Esophagus squamous epithelium (tissue), 5 donors: ENCODE data around the gene SP4. TPM values are rescaled to one million over a fixed set of nuclear protein-coding genes. Genes with fewer than 3 reads are reported as not detected.

Experiments used
- DNase-seq: peaks from one replicate; lab custom pipeline; 2025; lab: John Stamatoyannopoulos, UW
- H3K27ac ChIP-seq, 4 donors: fragments of 200-600 bp; sonication (generic); one replicate each; pipeline ENCODE4 v1.5.1; 2016 to 2019; ENCODE audit warnings: mild to moderate bottlenecking in 1 of 4
- H3K27me3 ChIP-seq, 4 donors: fragments of 200-600 bp; sonication (generic); 1 replicate in 3 of 4; 2 replicates in 1 of 4; pipeline versions ENCODE4 v1.5.1 to v1.6.0; 2017 to 2021; ENCODE audit warnings: antibody characterized with exemption in 1 of 4
- H3K36me3 ChIP-seq, 3 donors: fragments of 200-600 bp; sonication (generic); one replicate each; pipeline ENCODE4 v1.5.1; 2016 to 2019
- H3K4me1 ChIP-seq, 3 donors: fragments of 200-600 bp; sonication (generic); one replicate each; pipeline ENCODE4 v1.5.1; 2017 to 2019
- H3K4me3 ChIP-seq, 4 donors: fragments of 200-600 bp; sonication (generic); 1 replicate in 3 of 4; 2 replicates in 1 of 4; pipeline ENCODE4 v1.5.1; 2016 to 2019; ENCODE audit warnings: mild to moderate bottlenecking in 2 of 4, moderate library complexity in 1 of 4
- H3K9me3 ChIP-seq, 3 donors: fragments of 200-600 bp; sonication (generic); one replicate each; pipeline ENCODE4 v1.5.1; 2016 to 2019
- POLR2A ChIP-seq, 4 donors: fragments of 450-650 bp; IDR thresholded peaks; one replicate each; pipeline ENCODE4 v1.6.1; 2017; ENCODE audit warnings: antibody characterized with exemption in 4 of 4, mild to moderate bottlenecking in 4 of 4, moderate library complexity in 3 of 4
- WGBS, 2 donors: methylation state at CpG; one replicate each; pipeline ENCODE4 v1.1.5; 2018; 5-methylcytosine and 5-hydroxymethylcytosine counted together
- intact Hi-C: fragments of 100-400 bp; cut with DNase I; formaldehyde crosslinking; loops from one replicate; pipeline ENCODE4 v1.15.0; 2022
- small RNA-seq, 4 donors: library from RNA; depleted of rRNA; stranded (forward); fragments of <200 nt; gene quantifications; one replicate each; pipeline ENCODE3, GENCODE V24; 2016
- total RNA-seq, 4 donors: library from RNA; depleted of rRNA; stranded (reverse); fragments of >200 nt; gene quantifications; one replicate each; pipeline ENCODE4 v1.1.0, GENCODE V29; 2016
- TF ChIP-seq, protein P1 (sequence below), 6 experiments: fragments of 450-650 bp in 4 of 6; fragments of 200-600 bp in 2 of 6; sonication (generic) in 2 of 6; IDR thresholded peaks; one replicate each; pipeline ENCODE4 v1.5.1; 2016 to 2019; ENCODE audit warnings: antibody characterized with exemption in 6 of 6, mild to moderate bottlenecking in 4 of 6, moderate library complexity in 4 of 6
- donor health status: DM: yes; HTN: yes; CAD: no.

Gene SP4
- total RNA-seq, 4 donors from 2014 or later: 0.72 to 40.6 (median 2.5) TPM

DNA sequence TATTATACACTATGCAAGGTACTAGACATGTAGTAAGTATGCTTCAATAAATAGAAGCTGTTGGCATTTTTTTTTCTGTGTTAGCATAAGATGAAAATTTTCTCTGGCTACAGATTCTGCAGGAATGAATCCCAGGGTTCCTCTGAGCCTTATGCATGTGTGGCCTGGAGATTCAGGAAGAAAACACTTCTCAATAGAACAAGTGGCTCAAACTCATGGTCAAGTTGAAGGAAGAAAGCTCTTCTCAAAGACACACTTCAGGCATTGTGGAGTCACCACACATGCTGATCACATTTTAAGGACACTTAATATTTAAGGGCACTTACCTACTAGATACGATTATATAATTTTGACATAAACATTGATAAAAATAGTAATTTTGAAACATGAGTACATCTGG, 134.5 kb downstream of the SP4 start:
- Histone ChIP-seq H3K36me3 (no peaks in the 10 kb centered on the region), H3K4me1 (no peaks in the 10 kb centered on the region), H3K9me3 (no peaks in the 10 kb centered on the region), H3K4me3 (no peak overlapping the region), H3K27me3 (peaks cover 0 to 3% (median 0%) of the 10 kb centered on the region in 4 donors), H3K27ac (no peak overlapping the region)
- no peak for DNase-seq
- TF ChIP-seq POLR2A (IDR thresholded peaks at IDR 0.05): no peak
- TF ChIP-seq, protein P1, sequence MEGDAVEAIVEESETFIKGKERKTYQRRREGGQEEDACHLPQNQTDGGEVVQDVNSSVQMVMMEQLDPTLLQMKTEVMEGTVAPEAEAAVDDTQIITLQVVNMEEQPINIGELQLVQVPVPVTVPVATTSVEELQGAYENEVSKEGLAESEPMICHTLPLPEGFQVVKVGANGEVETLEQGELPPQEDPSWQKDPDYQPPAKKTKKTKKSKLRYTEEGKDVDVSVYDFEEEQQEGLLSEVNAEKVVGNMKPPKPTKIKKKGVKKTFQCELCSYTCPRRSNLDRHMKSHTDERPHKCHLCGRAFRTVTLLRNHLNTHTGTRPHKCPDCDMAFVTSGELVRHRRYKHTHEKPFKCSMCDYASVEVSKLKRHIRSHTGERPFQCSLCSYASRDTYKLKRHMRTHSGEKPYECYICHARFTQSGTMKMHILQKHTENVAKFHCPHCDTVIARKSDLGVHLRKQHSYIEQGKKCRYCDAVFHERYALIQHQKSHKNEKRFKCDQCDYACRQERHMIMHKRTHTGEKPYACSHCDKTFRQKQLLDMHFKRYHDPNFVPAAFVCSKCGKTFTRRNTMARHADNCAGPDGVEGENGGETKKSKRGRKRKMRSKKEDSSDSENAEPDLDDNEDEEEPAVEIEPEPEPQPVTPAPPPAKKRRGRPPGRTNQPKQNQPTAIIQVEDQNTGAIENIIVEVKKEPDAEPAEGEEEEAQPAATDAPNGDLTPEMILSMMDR (IDR thresholded peaks at IDR 0.05): no peak
- intact Hi-C loops: no loop called here
- 80 to 86% methylated on average over 1 of the region's 1 CpG for WGBS, 2 donors

Small RNAs within 50 kb of the gene (small RNA-seq; reads per million reads assigned to genes)
- 0 reads per million in 4 donors for gene MIR1183
- 0 reads per million in 4 donors for gene RNU1-15P

Other genes starting within 250 kb of the SP4 start
- 1 to 10 TPM in 1 of 4 donors, under 1 TPM in 3; 0.35 to 7.4 (median 0.74) TPM for gene DNAH11, start 115.0 kb downstream of the SP4 start, total RNA-seq